Smooth muscle cell (in vitro differentiated cells): ENCODE measurements around the gene MAP4K2. TPM values are rescaled to one million over a fixed set of nuclear protein-coding genes. Genes with fewer than 3 reads are reported as not detected.

ENCODE experiments used
- DNase-seq: peaks from one replicate; lab custom pipeline; 2025; ENCODE audit not compliant: unreplicated experiment; lab: John Stamatoyannopoulos, UW
- H2AFZ ChIP-seq: fragments of 200-600 bp; sonication (generic); 2 replicates; pipeline ENCODE4 v1.6.0; 2016; ENCODE audit warnings: antibody characterized with exemption, low read depth, mild to moderate bottlenecking
- H3F3A ChIP-seq: fragments of 200-600 bp; sonication (generic); 2 replicates; pipeline ENCODE4 v1.6.0; 2017; ENCODE audit warnings: antibody characterized with exemption, low read depth
- H3K27ac ChIP-seq: fragments of 200-600 bp; sonication (generic); 2 replicates; pipeline ENCODE4 v1.5.1; 2016; ENCODE audit warnings: low read depth, mild to moderate bottlenecking
- H3K27me3 ChIP-seq: fragments of 200-600 bp; sonication (generic); 2 replicates; pipeline ENCODE4 v1.6.1; 2016; ENCODE audit warnings: low read depth, mild to moderate bottlenecking
- H3K36me3 ChIP-seq: fragments of 200-600 bp; sonication (generic); 2 replicates; pipeline ENCODE4 v1.5.1; 2016; ENCODE audit warnings: low read depth
- H3K4me1 ChIP-seq: fragments of 200-600 bp; sonication (generic); 2 replicates; pipeline ENCODE4 v1.5.1; 2016; ENCODE audit warnings: low read depth
- H3K4me2 ChIP-seq: fragments of 200-600 bp; sonication (generic); 2 replicates; pipeline ENCODE4 v1.6.0; 2016; ENCODE audit warnings: mild to moderate bottlenecking
- H3K4me3 ChIP-seq: fragments of 200-600 bp; sonication (generic); 2 replicates; pipeline ENCODE4 v1.5.1; 2016; ENCODE audit warnings: mild to moderate bottlenecking
- H3K79me2 ChIP-seq: fragments of 200-600 bp; sonication (generic); 2 replicates; pipeline ENCODE4 v1.6.0; 2016; ENCODE audit warnings: low read depth, mild to moderate bottlenecking
- H3K9ac ChIP-seq: fragments of 200-600 bp; sonication (generic); 2 replicates; pipeline ENCODE4 v1.6.0; 2016; ENCODE audit warnings: low read depth
- H3K9me3 ChIP-seq: fragments of 200-600 bp; sonication (generic); replicated peaks from 2 replicates; pipeline ENCODE4 v1.5.1; 2016; ENCODE audit warnings: low read depth
- H4K20me1 ChIP-seq: fragments of 200-600 bp; sonication (generic); 2 replicates; pipeline ENCODE4 v1.6.0; 2016; ENCODE audit warnings: low read depth
- WGBS: methylation state at CpG from one replicate; pipeline ENCODE4 v1.1.7; 2016; ENCODE audit warnings: low lambda C conversion rate; 5-methylcytosine and 5-hydroxymethylcytosine counted together
- polyA plus RNA-seq: library from polyadenylated mRNA; unstranded; fragments of >200 nt; fragmentation: Nextera tagmentation; extraction: Ambion mirVana; gene quantifications from 2 replicates; pipeline ENCODE4 v1.2.1, GENCODE V29; 2016
- total RNA-seq: library from RNA; depleted of rRNA; stranded (reverse); fragments of >200 nt; gene quantifications from 2 replicates; pipeline ENCODE4 v1.2.3, GENCODE V29; 2014
- TF ChIP-seq, protein P1 (sequence below): fragments of 200-600 bp; sonication (generic); IDR thresholded peaks from 2 replicates; pipeline ENCODE4 v1.5.1; 2017; ENCODE audit warnings: borderline replicate concordance, mild to moderate bottlenecking, antibody characterized with exemption; ENCODE audit not compliant: insufficient read depth, poor library complexity, severe bottlenecking

Gene MAP4K2
- total and polyA plus RNA-seq, 2 experiments from 2014 or later: 23.6 to 28.9 TPM

- no peaks in the 10 kb centered on the region for H3K36me3 ChIP-seq
- H3F3A ChIP-seq: no peaks in the 10 kb centered on the region
- no peak overlapping the region for H3K27ac ChIP-seq
- H3K9ac ChIP-seq: no peak overlapping the region
- 98% methylated on average over 43 of the region's 43 CpGs for WGBS
- H3K79me2 ChIP-seq: no peaks in the 10 kb centered on the region
- H3K9me3 ChIP-seq: no peaks in the 10 kb centered on the region
- TF ChIP-seq, protein P1, sequence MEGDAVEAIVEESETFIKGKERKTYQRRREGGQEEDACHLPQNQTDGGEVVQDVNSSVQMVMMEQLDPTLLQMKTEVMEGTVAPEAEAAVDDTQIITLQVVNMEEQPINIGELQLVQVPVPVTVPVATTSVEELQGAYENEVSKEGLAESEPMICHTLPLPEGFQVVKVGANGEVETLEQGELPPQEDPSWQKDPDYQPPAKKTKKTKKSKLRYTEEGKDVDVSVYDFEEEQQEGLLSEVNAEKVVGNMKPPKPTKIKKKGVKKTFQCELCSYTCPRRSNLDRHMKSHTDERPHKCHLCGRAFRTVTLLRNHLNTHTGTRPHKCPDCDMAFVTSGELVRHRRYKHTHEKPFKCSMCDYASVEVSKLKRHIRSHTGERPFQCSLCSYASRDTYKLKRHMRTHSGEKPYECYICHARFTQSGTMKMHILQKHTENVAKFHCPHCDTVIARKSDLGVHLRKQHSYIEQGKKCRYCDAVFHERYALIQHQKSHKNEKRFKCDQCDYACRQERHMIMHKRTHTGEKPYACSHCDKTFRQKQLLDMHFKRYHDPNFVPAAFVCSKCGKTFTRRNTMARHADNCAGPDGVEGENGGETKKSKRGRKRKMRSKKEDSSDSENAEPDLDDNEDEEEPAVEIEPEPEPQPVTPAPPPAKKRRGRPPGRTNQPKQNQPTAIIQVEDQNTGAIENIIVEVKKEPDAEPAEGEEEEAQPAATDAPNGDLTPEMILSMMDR: no peak
- no peaks in the 10 kb centered on the region for H3K4me1 ChIP-seq
- H4K20me1 ChIP-seq: no peaks in the 10 kb centered on the region
- H3K27me3 ChIP-seq: no peaks in the 10 kb centered on the region
- no peak for DNase-seq
- H3K4me3 ChIP-seq: no peak overlapping the region
- no peak overlapping the region for H3K4me2 ChIP-seq
- no peak overlapping the region for H2AFZ ChIP-seq
Observed at GRCh38 chr11:64829536-64830251, 26.7 kb upstream of the MAP4K2 start.

DNA sequence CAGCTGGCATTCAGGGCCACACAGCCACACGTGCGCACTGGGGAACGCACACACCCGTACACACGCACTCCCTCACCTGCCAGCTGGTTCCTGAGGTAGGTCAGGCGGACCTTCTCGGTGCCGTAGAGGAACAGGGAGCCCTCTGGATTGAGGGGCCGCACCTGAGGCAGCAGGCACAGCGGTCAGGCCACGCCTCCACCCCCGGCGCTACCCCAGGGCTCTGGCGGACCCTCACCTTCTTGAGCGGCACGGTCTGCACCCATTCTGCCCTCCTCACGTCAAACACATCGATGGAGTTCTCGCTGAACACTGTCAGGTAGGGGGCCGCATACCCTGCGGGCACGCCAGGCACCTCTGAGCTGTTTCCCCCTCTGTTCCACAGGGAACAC, 24.4 kb upstream of the MAP4K2 start:
- no peak overlapping the region for H3K27ac ChIP-seq
- no peaks in the 10 kb centered on the region for H3K27me3 ChIP-seq
- no peaks in the 10 kb centered on the region for H4K20me1 ChIP-seq
- H3F3A ChIP-seq: no peaks in the 10 kb centered on the region
- no peaks in the 10 kb centered on the region for H3K4me1 ChIP-seq
- H3K9me3 ChIP-seq: no peaks in the 10 kb centered on the region
- H2AFZ ChIP-seq: no peak overlapping the region
- no peak overlapping the region for H3K4me3 ChIP-seq
- H3K79me2 ChIP-seq: no peaks in the 10 kb centered on the region
- H3K4me2 ChIP-seq: no peak overlapping the region
- H3K9ac ChIP-seq: no peak overlapping the region
- DNase-seq: no peak
- TF ChIP-seq, protein P1: no peak
- no peaks in the 10 kb centered on the region for H3K36me3 ChIP-seq
- 96% methylated on average over 22 of the region's 22 CpGs for WGBS

- TF ChIP-seq, protein P1: no peak
Observed at GRCh38 chr11:64826578-64827450, 23.8 kb upstream of the MAP4K2 start.

More at GRCh38 chr11:64826578-64827450, 23.8 kb upstream of the MAP4K2 start:
- Histone ChIP-seq H3K4me2 (no peak overlapping the region), H3K36me3 (no peaks in the 10 kb centered on the region), H3K9me3 (no peaks in the 10 kb centered on the region), H3K4me1 (no peaks in the 10 kb centered on the region), H3K27me3 (no peaks in the 10 kb centered on the region), H4K20me1 (no peaks in the 10 kb centered on the region), H3K4me3 (no peak overlapping the region), H2AFZ (no peak overlapping the region), H3K9ac (no peak overlapping the region), H3F3A (no peaks in the 10 kb centered on the region), H3K79me2 (no peaks in the 10 kb centered on the region), H3K27ac (no peak overlapping the region)
- DNase-seq: no peak
- WGBS: 95% methylated on average over 51 of the region's 52 CpGs
